Mononuclear cell (primary cell): ENCODE data around the gene THAP4. TPM values are rescaled to one million over a fixed set of nuclear protein-coding genes. Genes with fewer than 3 reads are reported as not detected.

Experiments
- H3K27me3 ChIP-seq: 2 replicates; pipeline ENCODE4 v1.6.0; 2011; ENCODE audit warnings: low read length, control low read depth; ENCODE audit not compliant: insufficient read depth
- H3K4me1 ChIP-seq: 2 replicates; pipeline ENCODE4 v1.5.1; 2011; ENCODE audit warnings: mild to moderate bottlenecking, low read length, control low read depth; ENCODE audit not compliant: insufficient read depth
- H3K4me3 ChIP-seq: 2 replicates; pipeline ENCODE4 v1.5.1; 2011; ENCODE audit warnings: mild to moderate bottlenecking, low read length, moderate library complexity
- H3K9me3 ChIP-seq: 2 replicates; pipeline ENCODE4 v1.5.1; 2011; ENCODE audit warnings: low read depth, mild to moderate bottlenecking, control low read depth, low read length
- total RNA-seq: library from RNA; depleted of rRNA; stranded (reverse); fragments of >200 nt; gene quantifications from one replicate; pipeline ENCODE4 v1.2.3, GENCODE V29; 2012

Gene THAP4
- total RNA-seq, 1 donor = 27.0 TPM

GRCh38 chr2:241654551-241654950, 17.6 kb upstream of the THAP4 start:
- Histone ChIP-seq H3K4me3 (no peak overlapping the region), H3K9me3 (no peaks in the 10 kb centered on the region), H3K27me3 (no peaks in the 10 kb centered on the region), H3K4me1 (no peaks in the 10 kb centered on the region)

- no peaks in the 10 kb centered on the region for H3K27me3 ChIP-seq
Measured at GRCh38 chr2:241653210-241653750, 16.3 kb upstream of the THAP4 start.

DNA sequence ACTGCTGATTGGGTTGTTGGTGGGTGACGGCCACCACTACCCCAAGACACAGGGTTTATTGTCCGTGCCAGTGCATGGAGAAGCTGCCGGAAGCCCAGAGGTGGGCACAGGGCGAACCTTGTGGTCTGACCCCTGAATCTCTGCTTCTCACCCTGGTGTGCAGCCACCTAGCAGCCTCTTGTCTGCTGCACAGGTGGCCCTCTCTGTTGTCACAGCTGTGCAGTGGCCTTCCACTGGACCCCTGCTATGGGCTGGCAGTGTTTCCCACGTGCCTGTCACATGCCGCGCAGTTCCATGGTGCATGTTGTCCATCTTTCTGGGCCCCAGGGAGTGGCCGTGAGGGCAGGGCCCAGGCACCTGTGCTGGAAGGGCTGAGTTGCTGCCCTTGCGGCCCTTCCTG, 15.8 kb upstream of the THAP4 start:
- H3K4me3 ChIP-seq = no peak overlapping the region
- H3K27me3 ChIP-seq = no peaks in the 10 kb centered on the region
- no peaks in the 10 kb centered on the region for H3K9me3 ChIP-seq
- no peaks in the 10 kb centered on the region for H3K4me1 ChIP-seq

More at GRCh38 chr2:241653210-241653750, 16.3 kb upstream of the THAP4 start:
- Histone ChIP-seq H3K4me3 (no peak overlapping the region), H3K9me3 (no peaks in the 10 kb centered on the region), H3K4me1 (no peaks in the 10 kb centered on the region)

DNA sequence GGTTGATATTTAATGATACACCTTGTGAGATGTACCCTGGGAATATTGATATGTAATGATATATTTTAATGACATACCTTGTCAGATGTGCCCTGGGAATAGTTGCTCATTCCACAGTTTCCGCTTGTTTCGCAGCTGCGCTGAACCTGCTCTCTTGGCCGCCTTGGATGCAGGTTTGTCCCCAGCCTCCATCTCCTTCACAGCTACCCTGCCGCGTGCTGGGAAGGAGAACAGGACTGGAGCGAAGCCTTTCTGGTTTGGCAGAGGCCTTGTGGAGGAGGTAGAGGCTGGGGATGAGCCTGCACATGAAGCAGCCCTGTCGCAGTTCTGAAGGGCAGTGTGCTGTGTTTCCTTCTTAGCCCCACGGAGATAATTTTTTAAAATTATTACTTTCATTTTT, 15.2 kb upstream of the THAP4 start:
- Histone ChIP-seq H3K27me3 (no peaks in the 10 kb centered on the region), H3K4me1 (no peaks in the 10 kb centered on the region), H3K9me3 (no peaks in the 10 kb centered on the region)

GRCh38 chr2:241649927-241650326, 13.0 kb upstream of the THAP4 start:
- Histone ChIP-seq H3K27me3 (no peaks in the 10 kb centered on the region), H3K4me3 (no peak overlapping the region), H3K4me1 (no peaks in the 10 kb centered on the region), H3K9me3 (no peaks in the 10 kb centered on the region)

More for the DNA sequence above, 15.2 kb upstream of the THAP4 start:
- no peak overlapping the region for H3K4me3 ChIP-seq

DNA sequence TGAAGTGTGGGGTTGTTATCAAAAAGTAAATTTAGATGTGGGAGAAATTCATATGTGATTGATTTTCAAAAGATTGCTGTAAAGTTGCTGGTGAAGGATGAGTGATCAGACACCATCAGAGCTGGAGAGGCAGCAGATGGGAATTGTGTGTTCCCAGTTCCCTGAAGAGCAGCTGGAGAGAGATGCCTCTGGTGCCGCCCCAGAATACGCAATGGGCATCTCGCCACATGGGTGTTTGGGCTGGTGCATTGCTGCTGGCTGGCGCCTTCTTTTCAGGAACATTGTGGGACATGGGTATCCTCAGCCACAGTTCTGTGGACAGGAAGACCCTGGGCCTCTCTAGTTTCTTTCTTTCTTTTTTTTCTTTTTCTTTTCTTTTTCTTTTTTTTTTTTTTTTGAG, 12.4 kb upstream of the THAP4 start:
- no peaks in the 10 kb centered on the region for H3K9me3 ChIP-seq
- no peaks in the 10 kb centered on the region for H3K4me1 ChIP-seq
- H3K27me3 ChIP-seq = no peaks in the 10 kb centered on the region
- no peak overlapping the region for H3K4me3 ChIP-seq

DNA sequence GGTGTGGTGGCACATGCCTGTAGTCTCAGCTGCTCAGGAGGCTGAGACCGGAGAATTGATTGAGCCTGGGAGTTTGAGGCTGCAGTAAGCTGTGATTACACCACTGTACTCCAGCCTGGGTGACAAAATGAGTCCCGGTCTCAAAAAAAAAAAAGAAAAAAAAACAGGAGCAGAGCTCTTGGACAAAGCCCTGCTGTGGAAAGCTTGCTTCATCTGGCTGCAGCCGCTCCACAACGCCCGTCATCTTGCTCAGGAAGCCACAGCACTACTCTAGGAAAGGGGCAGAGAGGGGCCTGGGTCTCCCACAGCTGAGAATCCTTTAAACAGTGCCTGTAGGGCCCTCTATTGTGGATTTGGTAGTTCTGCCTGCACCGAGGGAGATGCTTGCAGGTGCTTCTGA, 11.5 kb upstream of the THAP4 start:
- Histone ChIP-seq H3K4me1 (no peaks in the 10 kb centered on the region), H3K4me3 (no peak overlapping the region), H3K9me3 (no peaks in the 10 kb centered on the region), H3K27me3 (no peaks in the 10 kb centered on the region)

GRCh38 chr2:241645915-241646645, 9.1 kb upstream of the THAP4 start:
- no peak overlapping the region for H3K4me3 ChIP-seq
- no peaks in the 10 kb centered on the region for H3K9me3 ChIP-seq
- H3K4me1 ChIP-seq = no peaks in the 10 kb centered on the region
- no peaks in the 10 kb centered on the region for H3K27me3 ChIP-seq

GRCh38 chr2:241645056-241645914, 8.3 kb upstream of the THAP4 start:
- no peaks in the 10 kb centered on the region for H3K27me3 ChIP-seq
- no peaks in the 10 kb centered on the region for H3K4me1 ChIP-seq
- H3K9me3 ChIP-seq = no peaks in the 10 kb centered on the region
- H3K4me3 ChIP-seq = no peak overlapping the region

- Histone ChIP-seq H3K4me3 (no peak overlapping the region), H3K4me1 (peaks cover 20% of the 10 kb centered on the region), H3K9me3 (no peaks in the 10 kb centered on the region), H3K27me3 (no peaks in the 10 kb centered on the region)
Measured at GRCh38 chr2:241641631-241642030, 4.7 kb upstream of the THAP4 start.

DNA sequence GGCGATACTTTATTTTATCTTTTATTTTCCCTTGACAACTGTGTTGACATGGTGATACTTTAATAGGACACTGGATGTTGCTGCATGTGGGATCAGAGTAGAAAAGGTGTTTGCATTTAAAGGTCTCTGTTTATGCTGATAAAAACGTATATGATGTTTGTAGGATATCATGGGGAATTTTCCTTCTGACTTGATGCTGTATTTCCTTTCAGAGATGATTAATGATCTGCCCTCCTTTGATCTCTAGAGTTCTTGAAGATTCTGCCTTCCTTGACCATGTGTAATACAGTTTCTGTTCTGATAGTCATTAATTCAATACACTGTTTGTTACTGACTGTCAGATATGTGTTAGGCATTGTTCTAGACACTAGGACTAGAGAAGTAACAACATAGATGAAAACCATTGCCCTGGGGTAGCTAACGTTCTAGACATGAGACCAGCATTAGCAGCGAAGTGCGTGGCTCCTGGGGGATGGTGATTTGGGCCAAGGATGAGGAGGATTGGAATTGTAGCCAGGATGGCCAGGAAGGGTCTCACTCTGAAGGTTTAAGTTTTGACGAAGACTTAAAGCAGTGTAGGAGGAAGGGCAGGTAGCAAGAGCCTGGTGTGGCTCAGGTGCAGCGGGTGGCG, 3.3 kb upstream of the THAP4 start:
- Histone ChIP-seq H3K4me1 (peaks cover 32% of the 10 kb centered on the region), H3K4me3 (no peak overlapping the region)

GRCh38 chr2:241639385-241639784, 2.4 kb upstream of the THAP4 start:
- peaks cover 32% of the 10 kb centered on the region for H3K4me1 ChIP-seq

More for the DNA sequence above, 3.3 kb upstream of the THAP4 start:
- Histone ChIP-seq H3K27me3 (no peaks in the 10 kb centered on the region), H3K9me3 (no peaks in the 10 kb centered on the region)

DNA sequence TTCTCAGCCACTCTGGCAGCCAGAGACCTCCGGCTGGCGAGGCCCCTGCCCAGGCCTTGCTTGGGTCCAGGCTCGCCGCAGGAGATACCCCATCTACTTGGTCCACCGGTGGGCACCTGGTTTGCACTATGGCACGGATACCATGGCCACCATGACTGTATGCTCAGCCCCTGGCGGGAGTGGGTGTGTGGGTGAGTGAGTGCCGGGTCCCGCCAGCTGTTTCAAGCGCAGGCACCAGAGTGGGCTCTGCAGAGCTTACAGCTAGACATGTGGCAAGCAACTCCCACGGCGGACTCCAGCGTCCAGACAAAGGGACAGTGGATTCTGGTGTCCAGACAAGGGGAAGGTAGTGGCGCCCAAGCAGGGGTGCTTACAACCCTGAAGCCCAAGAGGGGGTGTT, 2.0 kb upstream of the THAP4 start:
- H3K9me3 ChIP-seq = no peaks in the 10 kb centered on the region
- no peak overlapping the region for H3K4me3 ChIP-seq
- peaks cover 32% of the 10 kb centered on the region for H3K4me1 ChIP-seq
- H3K27me3 ChIP-seq = no peaks in the 10 kb centered on the region

More at GRCh38 chr2:241639385-241639784, 2.4 kb upstream of the THAP4 start:
- Histone ChIP-seq H3K27me3 (no peaks in the 10 kb centered on the region), H3K4me3 (no peak overlapping the region), H3K9me3 (no peaks in the 10 kb centered on the region)

GRCh38 chr2:241637795-241638660, 1.1 kb upstream of the THAP4 start:
- H3K27me3 ChIP-seq = no peaks in the 10 kb centered on the region
- peaks cover 32% of the 10 kb centered on the region for H3K4me1 ChIP-seq
- H3K9me3 ChIP-seq = no peaks in the 10 kb centered on the region
- peak overlapping the region; percentile 93 for H3K4me3 ChIP-seq
